HEK293 (cell line): ENCODE measurements around the gene SOWAHA.

Experiments
- CTCF ChIA-PET: fragments of 350-600 bp; formaldehyde crosslinking; extraction: SDS; loops from one replicate; lab custom pipeline; 2021; ENCODE audit warnings: antibody characterized with exemption; lab: Yijun Ruan, JAX
- POLR2A ChIA-PET: fragments of 300-600 bp; formaldehyde crosslinking; extraction: SDS; loops from one replicate; lab custom pipeline; 2020; ENCODE audit warnings: antibody characterized with exemption, inconsistent platforms; lab: Yijun Ruan, JAX
- H3K27ac ChIP-seq: fragments of 200-500 bp; sonication (Bioruptor generic); 2 replicates; pipeline ENCODE4 v1.5.1; 2014; ENCODE audit warnings: low read depth, low read length, control low read depth, inconsistent platforms; ENCODE audit errors: extremely low read depth
- H3K36me3 ChIP-seq, 2 experiments: fragments of 200-500 bp in 1 of 2; sonication (Bioruptor generic) in 1 of 2; 1 replicate in 1 of 2; 2 replicates in 1 of 2; pipeline ENCODE4 v1.5.1; 2014 to 2017; ENCODE audit warnings: inconsistent platforms in 2 of 2, low read length in 2 of 2; ENCODE audit not compliant: control insufficient read depth in 2 of 2, insufficient read depth in 1 of 2
- H3K4me1 ChIP-seq: fragments of 200-500 bp; sonication (Bioruptor generic); 2 replicates; pipeline ENCODE4 v1.5.1; 2014; ENCODE audit warnings: mild to moderate bottlenecking, low read length, inconsistent platforms; ENCODE audit not compliant: control insufficient read depth, insufficient read depth
- H3K4me3 ChIP-seq: 2 replicates; pipeline ENCODE4 v1.5.1; 2011; ENCODE audit warnings: low read depth, mild to moderate bottlenecking, control low read depth, low read length, moderate library complexity
- H3K9me3 ChIP-seq: fragments of 200-500 bp; sonication (Bioruptor generic); 2 replicates; pipeline ENCODE4 v1.5.1; 2014; ENCODE audit warnings: low read depth, low read length, inconsistent platforms; ENCODE audit not compliant: control insufficient read depth, insufficient read depth
- PRDM10 ChIP-seq: fragments of 450-650 bp; formaldehyde crosslinking; IDR thresholded peaks from 2 replicates; pipeline ENCODE4 v1.5.1; 2016; ENCODE audit warnings: missing biosample characterization, missing genetic modification characterization
- PRDM2 ChIP-seq: fragments of 450-650 bp; formaldehyde crosslinking; IDR thresholded peaks from 2 replicates; pipeline ENCODE4 v1.5.1; 2016; ENCODE audit warnings: missing biosample characterization, missing genetic modification characterization, borderline replicate concordance
- SCRT1 ChIP-seq: fragments of 450-650 bp; formaldehyde crosslinking; IDR thresholded peaks from 2 replicates; pipeline ENCODE4 v1.5.1; 2016; ENCODE audit warnings: missing biosample characterization, missing genetic modification characterization, borderline replicate concordance
- SCRT2 ChIP-seq: fragments of 450-650 bp; formaldehyde crosslinking; IDR thresholded peaks from 2 replicates; pipeline ENCODE4 v1.5.1; 2016; ENCODE audit warnings: missing biosample characterization, missing genetic modification characterization
- SP3 ChIP-seq: fragments of 450-650 bp; formaldehyde crosslinking; IDR thresholded peaks from 2 replicates; pipeline ENCODE4 v1.5.1; 2016; ENCODE audit warnings: missing biosample characterization, missing genetic modification characterization
- YY2 ChIP-seq: fragments of 450-650 bp; formaldehyde crosslinking; IDR thresholded peaks from 2 replicates; pipeline ENCODE4 v1.5.1; 2016; ENCODE audit warnings: missing biosample characterization, missing genetic modification characterization
- ZBTB10 ChIP-seq: fragments of 450-650 bp; formaldehyde crosslinking; IDR thresholded peaks from 2 replicates; pipeline ENCODE4 v1.5.1; 2016; ENCODE audit warnings: missing biosample characterization, missing genetic modification characterization
- ZBTB11 ChIP-seq: fragments of 450-650 bp; formaldehyde crosslinking; conservative IDR thresholded peaks from 2 replicates; pipeline ENCODE4 v1.5.1; 2016; ENCODE audit warnings: low read depth, missing biosample characterization, missing genetic modification characterization
- ZFP69B ChIP-seq: fragments of 450-650 bp; formaldehyde crosslinking; IDR thresholded peaks from 2 replicates; pipeline ENCODE4 v1.5.1; 2016; ENCODE audit warnings: missing biosample characterization, missing genetic modification characterization
- ZIC2 ChIP-seq: fragments of 450-650 bp; formaldehyde crosslinking; IDR thresholded peaks from 2 replicates; pipeline ENCODE4 v1.5.1; 2016; ENCODE audit warnings: missing biosample characterization, missing genetic modification characterization
- ZNF18 ChIP-seq: fragments of 450-650 bp; formaldehyde crosslinking; IDR thresholded peaks from 2 replicates; pipeline ENCODE4 v1.5.1; 2016; ENCODE audit warnings: missing biosample characterization, missing genetic modification characterization
- ZNF341 ChIP-seq: fragments of 450-650 bp; formaldehyde crosslinking; IDR thresholded peaks from 2 replicates; pipeline ENCODE4; 2016; ENCODE audit warnings: low read depth, missing biosample characterization, missing genetic modification characterization
- ZNF354C ChIP-seq: fragments of 450-650 bp; formaldehyde crosslinking; IDR thresholded peaks from 2 replicates; pipeline ENCODE4 v1.5.1; 2016; ENCODE audit warnings: missing biosample characterization, missing genetic modification characterization, low read depth, borderline replicate concordance
- ZNF660 ChIP-seq: fragments of 450-650 bp; IDR thresholded peaks from 2 replicates; pipeline ENCODE4 v1.5.1; 2018; ENCODE audit warnings: missing biosample characterization, mild to moderate bottlenecking, missing genetic modification characterization

The SOWAHA gene

GRCh38 chr5:132776938-132777208 is 36.2 kb upstream of the SOWAHA start:
- no peaks in the 10 kb centered on the region for H3K9me3 ChIP-seq
- POLR2A ChIA-PET: interaction anchor here (1.0 to 1.7 kb wide), 5 partner anchors 10 to 561 kb away, joined by 3 to 8 read pairs (median 4); no protein-coding TSS in a partner anchor
- TF ChIP-seq PRDM10 (tag by site-specific recombination) (no peak), ZNF660 (tag by site-specific recombination) (0 out of 2 replicates have a peak, but pooled peaks have one; percentile 3), ZNF354C (no peak), ZNF18 (tag by site-specific recombination) (no peak)
- peak overlapping the region; percentile 76; the same call in 1 of the 2 replicates for H3K27ac ChIP-seq
- H3K36me3 ChIP-seq: peaks cover 0 to 5% of the 10 kb centered on the region in 2 experiments; a peak in 1 of 3 replicates
- CTCF ChIA-PET: no interaction called here
- peak overlapping the region; percentile 70 for H3K4me3 ChIP-seq
- H3K4me1 ChIP-seq: no peaks in the 10 kb centered on the region

- CTCF ChIA-PET: interaction anchor here (0.6 to 1.0 kb wide), 5 partner anchors 10 to 43 kb away, joined by 3 to 5 read pairs (median 3); partner anchors contain the start of gene SOWAHA
- H3K27ac ChIP-seq: peak within 1 kb of the TSS; percentile 76
- POLR2A ChIA-PET: interaction anchor here (1.1 to 1.4 kb wide), 4 partner anchors 10 to 277 kb away, joined by 3 to 4 read pairs (median 4); partner anchors contain the start of gene KIF3A
- TF ChIP-seq SCRT2 (tag by site-specific recombination) (peak; percentile 93), ZNF341 (peak; percentile 67), YY2 (tag by site-specific recombination) (no peak), SCRT1 (tag by site-specific recombination) (peak; percentile 38; the same call in 1 of the 2 replicates), PRDM2 (tag by site-specific recombination) (no peak), ZFP69B (peak; percentile 83), ZBTB10 (tag by site-specific recombination) (peak; percentile 80), ZIC2 (peak; percentile 61), SP3 (peak; percentile 35; the same call in 1 of the 2 replicates), ZBTB11 (tag by site-specific recombination) (peak; percentile 75)
Measured at GRCh38 chr5:132777209-132778069, 35.7 kb upstream of the SOWAHA start, which contains the start of gene SEPTIN8. TSS of gene SEPTIN8 (minus strand) at chr5:132777239. CDS start at chr5:132777137, 102 bp downstream.

More at GRCh38 chr5:132777209-132778069, 35.7 kb upstream of the SOWAHA start, which contains the start of gene SEPTIN8:
- Histone ChIP-seq H3K4me1 (no peaks in the 10 kb centered on the region), H3K4me3 (peak within 1 kb of the TSS; percentile 70), H3K9me3 (no peaks in the 10 kb centered on the region), H3K36me3 (peaks cover 0 to 5% of the 10 kb centered on the region in 2 experiments; a peak in 1 of 3 replicates)
